SIG-M5 treated with dmso at 0.1 percent for 504 hours (cell line): Measurements from ENCODE around the gene ZNF519.

Experiments
- DNase-seq: peaks from one replicate; lab custom pipeline; 2025; ENCODE audit not compliant: unreplicated experiment; lab: John Stamatoyannopoulos, UW

ZNF519 gene

DNA sequence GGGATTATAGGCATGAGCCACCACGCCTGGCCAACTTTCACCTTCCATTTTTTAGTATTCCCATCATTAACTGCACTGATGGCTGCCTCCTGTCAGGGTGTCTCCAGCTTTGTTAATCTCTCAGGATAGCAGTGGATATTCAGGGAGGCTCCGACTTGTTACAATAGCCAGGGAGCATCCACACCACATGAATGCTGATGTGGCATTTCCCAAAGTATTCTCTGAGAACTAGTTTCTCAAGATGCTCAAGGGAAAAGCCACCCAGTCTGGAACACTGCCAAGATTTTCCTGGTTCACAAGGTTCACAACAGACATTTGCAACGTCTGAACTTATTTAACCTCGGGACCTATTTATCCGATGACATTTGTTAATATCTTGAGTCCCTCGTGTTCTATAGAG is 33.8 kb downstream of the ZNF519 start:
- DNase-seq = no peak

DNA sequence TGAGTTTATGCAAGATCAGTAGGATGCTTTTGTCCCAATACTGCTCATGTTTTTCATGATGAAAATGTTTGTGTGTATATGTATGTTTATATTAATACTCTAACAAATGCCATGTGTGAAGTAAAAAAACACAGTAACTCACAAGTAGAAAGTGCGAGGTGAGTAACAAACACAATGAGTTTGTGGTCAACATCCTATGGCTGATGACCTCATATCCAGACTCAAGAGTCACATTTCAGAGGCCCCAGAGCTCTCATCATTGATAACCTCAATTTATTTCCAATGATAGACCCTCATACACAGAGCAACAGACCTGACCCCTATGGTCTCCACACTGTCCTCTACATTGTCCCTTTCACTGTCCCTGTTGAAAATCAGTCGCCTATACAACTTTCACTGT is 34.5 kb downstream of the ZNF519 start:
- DNase-seq = no peak

DNA sequence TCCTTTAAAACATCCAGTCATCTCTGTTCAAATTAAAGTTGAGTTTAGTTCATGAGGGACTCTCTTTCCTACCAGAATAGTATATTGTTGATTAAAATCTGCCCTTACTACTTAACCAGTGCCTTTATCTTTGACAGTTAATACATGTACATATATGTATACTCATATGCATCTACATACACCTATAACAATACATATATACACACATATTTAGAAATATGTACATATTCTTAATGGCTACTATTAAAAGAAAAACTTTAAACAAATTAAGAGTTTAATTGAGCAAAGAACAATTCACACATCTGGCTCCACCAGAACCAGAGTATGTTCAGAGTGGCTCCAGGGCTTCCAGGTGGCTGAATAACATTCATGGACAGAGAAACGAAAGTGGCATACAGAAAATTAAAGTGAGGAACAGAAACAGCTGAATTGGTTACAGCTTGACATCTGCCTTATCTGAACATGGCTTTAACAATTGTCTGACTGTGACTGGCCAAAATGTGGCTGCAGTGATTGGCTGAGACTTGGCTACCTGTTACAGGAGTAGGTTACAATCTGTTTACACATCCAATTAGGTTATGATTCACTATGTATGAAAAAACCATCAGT is 38.8 kb downstream of the ZNF519 start:
- DNase-seq = no peak

DNA sequence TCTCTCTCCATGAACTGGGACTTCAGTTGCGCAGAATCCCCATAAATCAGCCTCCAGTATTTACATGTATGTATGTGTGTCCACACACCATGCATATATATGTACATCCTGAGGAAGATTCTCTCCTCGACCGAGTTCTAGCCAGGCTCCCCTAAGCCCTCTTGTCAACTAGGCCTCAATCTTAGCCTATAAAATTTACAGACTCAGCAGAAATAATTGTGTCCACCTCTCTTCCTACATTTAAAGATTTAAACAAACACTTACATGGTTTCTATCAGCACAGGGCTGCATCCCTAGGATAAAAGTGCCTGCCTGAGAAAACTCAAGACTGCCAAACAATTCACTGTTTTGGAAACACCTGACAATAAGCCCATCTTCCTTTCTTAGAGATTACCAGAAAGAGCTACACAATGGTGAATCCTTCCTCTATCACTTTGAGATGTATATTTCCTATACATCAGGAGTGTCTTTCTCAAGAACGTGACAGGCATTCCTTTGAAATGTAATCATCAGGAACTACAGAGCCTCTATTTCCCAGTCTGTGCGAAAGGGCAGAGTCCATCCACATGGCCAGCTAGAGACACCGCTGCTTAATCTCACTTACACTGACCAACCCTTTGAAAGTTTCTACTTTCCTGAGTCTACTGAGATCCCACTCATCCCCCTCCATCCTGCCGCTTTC is 39.5 kb downstream of the ZNF519 start:
- DNase-seq = no peak

DNA sequence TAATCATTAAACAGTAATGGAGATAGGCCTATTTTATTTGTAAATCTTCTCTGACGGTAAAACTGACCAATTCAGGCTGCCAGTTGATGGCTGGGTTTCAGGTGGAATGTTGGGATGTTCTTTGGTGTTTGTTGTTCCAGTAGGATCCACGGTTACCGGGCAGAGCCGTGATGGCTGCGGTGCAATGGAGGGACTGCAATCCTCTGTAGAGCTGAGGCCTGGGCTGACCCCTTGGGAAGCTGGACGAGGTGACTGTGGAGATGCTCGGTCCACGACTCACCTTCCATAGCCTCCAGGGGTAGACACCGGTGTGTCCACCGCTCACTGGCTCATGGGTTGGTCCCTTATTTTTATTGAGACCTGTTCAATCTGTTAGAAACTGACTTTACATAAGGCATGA is 42.5 kb downstream of the ZNF519 start:
- DNase-seq = no peak

DNA sequence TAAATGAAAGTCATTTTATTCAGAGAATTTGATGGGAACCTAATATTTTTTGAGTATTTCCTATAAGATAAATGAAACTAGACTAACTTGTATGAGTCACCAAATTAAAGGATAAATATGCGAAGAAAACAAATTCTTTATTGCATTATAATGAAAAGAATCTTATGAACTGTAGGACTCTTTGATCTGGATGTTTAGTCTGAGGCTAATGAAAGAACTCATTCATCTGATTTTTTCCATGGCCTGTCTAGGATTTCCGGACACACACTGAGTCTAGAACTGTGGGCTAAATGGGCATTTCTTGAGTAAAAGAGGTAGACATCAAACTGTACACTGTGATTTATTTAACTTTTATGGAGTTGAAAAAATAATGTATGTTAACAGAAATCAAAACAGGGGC is 43.0 kb downstream of the ZNF519 start:
- DNase-seq = no peak

DNA sequence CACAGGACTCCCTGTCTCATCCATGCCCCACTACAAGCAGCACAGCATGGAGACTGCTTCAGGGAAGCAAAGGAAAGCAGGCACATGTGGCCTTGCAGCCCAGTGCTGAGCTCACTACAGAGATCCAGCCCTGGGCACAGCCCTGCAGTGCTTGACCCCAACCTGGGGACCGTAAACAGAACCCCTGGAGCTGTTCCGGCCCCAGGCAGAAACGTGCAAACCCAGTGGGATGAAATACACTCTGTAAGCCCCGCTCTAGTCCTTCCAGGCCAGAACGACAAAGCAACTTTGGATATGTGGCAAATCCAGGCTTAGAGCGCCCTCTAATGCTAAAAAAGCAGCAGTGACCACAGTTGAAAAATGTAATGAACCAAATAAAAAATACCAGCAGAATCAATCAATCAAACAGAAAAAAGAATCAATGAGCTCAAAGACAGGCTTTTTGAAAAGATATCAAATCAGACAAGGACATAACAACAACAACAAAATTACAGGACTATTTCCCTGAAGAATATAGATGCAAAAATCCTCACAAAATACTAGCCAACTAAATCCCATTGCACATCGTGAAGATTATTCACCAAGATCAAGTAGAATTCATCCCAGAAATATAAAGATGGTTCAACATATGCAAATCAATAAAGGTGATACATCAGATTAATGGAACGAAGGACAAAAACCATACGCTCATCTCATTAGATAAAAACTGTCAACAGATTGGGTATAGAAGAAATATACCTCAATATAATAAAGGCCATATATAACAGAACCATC is 45.6 kb downstream of the ZNF519 start:
- peak; percentile 53 for DNase-seq

DNA sequence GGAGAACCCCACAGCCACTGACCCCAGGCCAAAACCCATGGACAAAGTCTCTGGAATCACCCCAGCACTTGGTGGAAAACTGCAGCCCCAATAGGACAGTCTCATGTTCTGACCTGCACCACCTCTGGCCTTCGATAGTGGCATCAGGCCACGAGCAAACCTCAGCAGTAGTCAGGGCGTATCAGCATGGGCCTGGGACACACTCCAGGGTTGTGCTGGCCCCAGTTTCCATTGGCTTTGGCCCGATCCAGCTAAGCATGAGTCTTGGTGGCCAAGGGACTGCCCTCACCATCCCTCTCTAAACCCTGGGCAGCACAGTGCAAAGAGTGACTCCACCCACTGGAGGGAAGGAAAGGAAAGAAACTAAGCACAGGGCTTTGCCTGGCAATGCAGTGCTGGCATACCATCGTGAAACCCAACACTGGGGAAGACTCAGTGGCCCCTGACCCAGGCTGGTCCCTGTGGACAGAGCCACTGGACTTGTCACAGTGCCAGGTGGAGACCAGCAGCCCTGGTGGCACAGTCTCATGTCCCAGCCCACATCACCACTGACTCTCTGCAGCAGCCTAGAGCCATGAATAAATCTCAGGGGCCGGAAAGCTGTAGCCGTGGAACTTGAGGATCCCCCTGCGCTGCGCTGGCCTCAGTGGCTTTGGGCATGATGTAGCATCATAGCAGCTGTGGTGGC is 46.3 kb downstream of the ZNF519 start:
- no peak for DNase-seq

DNA sequence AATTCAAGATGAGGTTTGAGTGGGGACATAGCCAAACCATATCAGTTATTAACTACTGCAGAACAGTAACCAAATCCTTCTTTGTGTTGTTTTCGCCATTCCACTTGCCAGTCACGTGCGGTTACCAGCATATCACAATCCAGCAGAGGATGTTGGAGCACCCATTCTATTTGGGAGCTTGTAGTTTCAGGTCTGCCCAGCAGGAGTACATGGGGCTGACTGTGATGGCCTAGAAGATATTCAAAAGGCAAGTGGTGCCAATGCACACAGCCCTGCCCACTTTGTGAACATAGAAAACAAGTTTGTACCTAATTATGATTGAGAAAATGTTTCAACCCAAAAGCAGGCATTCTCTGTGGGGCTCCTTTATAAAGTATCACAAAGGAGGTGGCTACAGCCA is 57.0 kb downstream of the ZNF519 start:
- DNase-seq = no peak

DNA sequence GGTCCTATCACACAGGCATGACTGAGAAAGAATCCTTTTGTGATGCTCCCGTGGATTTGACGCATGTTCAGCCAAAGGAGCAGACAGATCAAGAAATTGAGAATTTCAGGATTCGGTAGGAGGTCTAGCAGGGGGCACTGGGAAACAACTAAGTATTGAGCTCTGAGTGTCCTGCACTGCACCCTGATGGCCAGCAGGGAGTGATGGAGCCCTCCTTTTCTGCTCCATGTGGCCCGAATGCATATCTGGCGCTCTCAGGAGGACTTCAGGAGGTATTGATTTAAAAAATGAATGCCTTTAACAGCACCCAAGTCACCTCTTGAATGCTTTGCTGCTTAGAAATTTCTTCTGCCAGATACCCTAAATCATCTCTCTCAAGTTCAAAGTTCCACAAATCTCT is 58.0 kb downstream of the ZNF519 start:
- no peak for DNase-seq

DNA sequence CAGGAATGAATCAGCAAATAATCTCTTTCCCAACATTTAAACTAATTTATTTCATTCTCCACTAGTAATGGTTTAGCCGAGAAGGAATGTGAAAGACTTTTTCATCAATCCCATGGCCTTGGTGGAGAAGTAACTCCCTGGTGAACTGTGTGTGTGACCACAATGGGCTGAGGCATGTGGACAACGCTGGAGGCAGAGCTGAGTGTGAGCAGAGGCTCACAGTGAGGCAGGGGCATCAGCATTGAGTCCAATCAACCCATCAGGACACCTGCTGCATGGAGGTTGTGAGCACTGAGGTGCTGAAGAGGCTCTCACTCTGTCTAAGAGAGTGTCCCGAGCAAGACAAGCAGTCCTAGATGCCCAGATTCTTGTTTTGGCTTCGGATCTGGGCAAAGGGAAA is 78.6 kb downstream of the ZNF519 start:
- no peak for DNase-seq
